ENCODE data around the gene BPIFB6.

GRCh38 chr20:33004141-33004751 is 27.2 kb upstream of the BPIFB6 start, which contains the start of gene SUN5:
- TF ChIP-seq CTCF (IDR thresholded peaks at IDR 0.05; ENCODE audit: low read depth, low read length, poor library complexity, severe bottlenecking): no peak
- no peak for TF ChIP-seq EZH2phosphoT487 (IDR thresholded peaks at IDR 0.05; ENCODE audit: borderline replicate concordance, low read length)

Data from DOHH2 (cell line).